ENCODE results near the gene RFPL3.

DNA sequence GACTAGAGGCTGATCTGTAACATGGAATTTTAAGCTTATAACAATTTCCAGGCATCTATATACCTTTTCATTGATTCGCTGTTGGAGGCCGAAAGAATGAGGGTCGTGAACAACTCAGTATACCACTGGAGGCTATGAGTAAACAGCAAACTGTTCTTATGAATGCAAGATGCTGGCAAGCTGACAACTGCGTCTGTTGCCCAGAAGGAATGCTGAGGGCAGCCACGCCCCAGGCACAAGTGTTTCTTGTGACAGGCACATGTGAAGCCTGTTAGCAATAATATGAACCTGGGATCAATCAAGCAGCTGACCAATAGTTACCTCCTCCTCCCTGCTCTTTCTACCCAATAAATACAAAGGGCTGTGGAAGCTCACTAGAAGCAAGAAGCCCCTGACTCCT, 39.1 kb downstream of the RFPL3 start:
- TF ChIP-seq, protein P1, sequence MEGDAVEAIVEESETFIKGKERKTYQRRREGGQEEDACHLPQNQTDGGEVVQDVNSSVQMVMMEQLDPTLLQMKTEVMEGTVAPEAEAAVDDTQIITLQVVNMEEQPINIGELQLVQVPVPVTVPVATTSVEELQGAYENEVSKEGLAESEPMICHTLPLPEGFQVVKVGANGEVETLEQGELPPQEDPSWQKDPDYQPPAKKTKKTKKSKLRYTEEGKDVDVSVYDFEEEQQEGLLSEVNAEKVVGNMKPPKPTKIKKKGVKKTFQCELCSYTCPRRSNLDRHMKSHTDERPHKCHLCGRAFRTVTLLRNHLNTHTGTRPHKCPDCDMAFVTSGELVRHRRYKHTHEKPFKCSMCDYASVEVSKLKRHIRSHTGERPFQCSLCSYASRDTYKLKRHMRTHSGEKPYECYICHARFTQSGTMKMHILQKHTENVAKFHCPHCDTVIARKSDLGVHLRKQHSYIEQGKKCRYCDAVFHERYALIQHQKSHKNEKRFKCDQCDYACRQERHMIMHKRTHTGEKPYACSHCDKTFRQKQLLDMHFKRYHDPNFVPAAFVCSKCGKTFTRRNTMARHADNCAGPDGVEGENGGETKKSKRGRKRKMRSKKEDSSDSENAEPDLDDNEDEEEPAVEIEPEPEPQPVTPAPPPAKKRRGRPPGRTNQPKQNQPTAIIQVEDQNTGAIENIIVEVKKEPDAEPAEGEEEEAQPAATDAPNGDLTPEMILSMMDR (IDR thresholded peaks at IDR 0.05; ENCODE audit: insufficient read depth, low read length), result no peak
- TF ChIP-seq POLR2AphosphoS5 (IDR thresholded peaks at IDR 0.05; ENCODE audit: low read depth) (no peak), SPI1 (IDR thresholded peaks at IDR 0.05; ENCODE audit: borderline replicate concordance, low read depth) (no peak), GABPA (IDR thresholded peaks at IDR 0.05; ENCODE audit: low read depth) (no peak)
- TF ChIP-seq, protein P2, sequence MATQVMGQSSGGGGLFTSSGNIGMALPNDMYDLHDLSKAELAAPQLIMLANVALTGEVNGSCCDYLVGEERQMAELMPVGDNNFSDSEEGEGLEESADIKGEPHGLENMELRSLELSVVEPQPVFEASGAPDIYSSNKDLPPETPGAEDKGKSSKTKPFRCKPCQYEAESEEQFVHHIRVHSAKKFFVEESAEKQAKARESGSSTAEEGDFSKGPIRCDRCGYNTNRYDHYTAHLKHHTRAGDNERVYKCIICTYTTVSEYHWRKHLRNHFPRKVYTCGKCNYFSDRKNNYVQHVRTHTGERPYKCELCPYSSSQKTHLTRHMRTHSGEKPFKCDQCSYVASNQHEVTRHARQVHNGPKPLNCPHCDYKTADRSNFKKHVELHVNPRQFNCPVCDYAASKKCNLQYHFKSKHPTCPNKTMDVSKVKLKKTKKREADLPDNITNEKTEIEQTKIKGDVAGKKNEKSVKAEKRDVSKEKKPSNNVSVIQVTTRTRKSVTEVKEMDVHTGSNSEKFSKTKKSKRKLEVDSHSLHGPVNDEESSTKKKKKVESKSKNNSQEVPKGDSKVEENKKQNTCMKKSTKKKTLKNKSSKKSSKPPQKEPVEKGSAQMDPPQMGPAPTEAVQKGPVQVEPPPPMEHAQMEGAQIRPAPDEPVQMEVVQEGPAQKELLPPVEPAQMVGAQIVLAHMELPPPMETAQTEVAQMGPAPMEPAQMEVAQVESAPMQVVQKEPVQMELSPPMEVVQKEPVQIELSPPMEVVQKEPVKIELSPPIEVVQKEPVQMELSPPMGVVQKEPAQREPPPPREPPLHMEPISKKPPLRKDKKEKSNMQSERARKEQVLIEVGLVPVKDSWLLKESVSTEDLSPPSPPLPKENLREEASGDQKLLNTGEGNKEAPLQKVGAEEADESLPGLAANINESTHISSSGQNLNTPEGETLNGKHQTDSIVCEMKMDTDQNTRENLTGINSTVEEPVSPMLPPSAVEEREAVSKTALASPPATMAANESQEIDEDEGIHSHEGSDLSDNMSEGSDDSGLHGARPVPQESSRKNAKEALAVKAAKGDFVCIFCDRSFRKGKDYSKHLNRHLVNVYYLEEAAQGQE (IDR thresholded peaks at IDR 0.05; ENCODE audit: insufficient replicate concordance, low read depth), result no peak
